HG03520 (cell line): Measurements from ENCODE around the gene FSTL4.
A peak's percentile ranks its signal among the peaks of the same experiment; 100 is the strongest.

Source experiments
- ATAC-seq: cut with Tn5 transposase; IDR thresholded peaks from one replicate; pipeline ENCODE4 v1.9.1; 2021; ENCODE audit warnings: mild to moderate bottlenecking, moderate library complexity; ENCODE audit not compliant: unreplicated experiment

FSTL4 gene

GRCh38 chr5:133307275-133307674 is 305.1 kb downstream of the FSTL4 start:
- peak; percentile 69 for ATAC-seq

GRCh38 chr5:133304707-133305216 is 307.6 kb downstream of the FSTL4 start:
- ATAC-seq = no peak

DNA sequence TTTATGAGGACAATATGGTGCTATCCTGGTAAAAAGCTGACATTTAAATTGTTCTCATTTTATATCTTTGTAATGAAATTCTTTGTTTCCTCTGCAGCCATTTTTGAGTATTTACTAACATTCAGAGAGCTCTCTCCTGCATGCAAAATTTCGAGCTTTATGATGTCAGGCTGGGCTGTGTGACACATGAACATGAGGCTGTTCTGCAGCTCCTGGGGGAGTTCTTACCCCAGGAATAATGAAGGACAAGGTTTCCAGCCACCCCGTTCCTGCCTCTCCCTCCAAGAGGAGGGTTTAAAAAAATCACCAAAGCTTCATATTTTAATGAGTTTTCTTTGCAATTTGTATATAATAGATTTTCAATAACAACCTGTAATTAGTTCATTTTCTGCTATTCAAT is 308.2 kb downstream of the FSTL4 start:
- ATAC-seq = no peak

DNA sequence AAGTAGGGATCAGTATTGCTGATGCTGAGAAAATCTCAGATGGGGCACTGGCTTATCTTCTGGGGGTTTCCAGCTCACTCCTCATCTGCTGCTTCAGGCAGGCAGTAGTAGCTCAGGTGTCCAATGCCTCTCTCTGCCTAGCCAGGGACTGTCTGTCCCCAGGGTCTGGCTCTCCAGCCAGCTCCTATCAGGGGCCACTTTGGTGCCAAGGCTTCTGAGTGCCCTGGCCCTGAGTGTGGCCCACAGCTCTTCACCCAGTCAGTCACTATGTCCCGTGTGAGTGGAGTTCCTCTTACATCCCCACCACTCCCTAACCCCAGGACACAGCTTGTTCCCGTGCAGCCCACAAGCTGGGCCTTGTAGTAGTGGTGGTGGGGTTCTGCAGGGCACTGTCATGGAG is 309.0 kb downstream of the FSTL4 start:
- ATAC-seq = no peak

- ATAC-seq = no peak
Observed at GRCh38 chr5:133299728-133300127, 312.6 kb downstream of the FSTL4 start.

DNA sequence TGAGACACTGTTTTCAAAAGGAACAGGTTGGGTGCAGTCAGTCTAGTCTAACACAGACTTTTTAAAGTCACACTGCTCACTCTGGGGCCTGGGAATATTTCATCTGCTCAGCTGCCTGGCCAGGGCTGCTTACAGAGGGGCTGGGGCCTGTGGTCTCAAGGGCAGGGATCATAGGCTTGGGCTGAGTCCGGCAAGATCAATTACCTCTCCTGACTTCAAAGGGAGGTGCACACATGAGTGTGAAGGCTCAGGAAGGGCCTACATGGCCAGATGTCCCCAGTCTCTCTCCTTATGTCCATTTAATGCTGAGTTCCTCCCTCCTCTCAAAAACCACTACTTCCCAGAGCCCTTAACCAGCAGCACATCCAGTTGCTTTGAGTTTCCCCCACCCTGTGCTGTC is 313.3 kb downstream of the FSTL4 start:
- ATAC-seq = no peak

- ATAC-seq = no peak
Observed at GRCh38 chr5:133298447-133298846, 313.9 kb downstream of the FSTL4 start.

DNA sequence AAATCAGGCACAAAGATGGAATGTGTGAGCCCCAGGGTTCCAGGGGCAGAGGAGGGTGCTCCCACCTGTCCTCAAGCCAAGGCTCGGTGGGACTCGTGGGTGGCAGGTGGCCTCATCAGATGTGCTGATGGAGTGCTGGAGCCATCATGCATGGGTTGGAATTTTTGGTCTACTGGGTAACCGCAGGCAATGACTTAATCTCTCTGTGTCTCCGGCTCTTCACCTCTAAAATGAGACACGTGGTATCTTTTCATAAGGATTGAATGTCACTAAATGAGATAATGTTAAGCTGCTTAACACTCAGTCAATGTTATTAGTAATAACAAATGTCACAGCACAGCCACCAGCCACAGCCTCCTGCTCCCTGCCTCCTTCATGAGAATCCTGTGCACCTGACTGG is 315.0 kb downstream of the FSTL4 start:
- no peak for ATAC-seq

- no peak for ATAC-seq
Observed at GRCh38 chr5:133296624-133297023, 315.7 kb downstream of the FSTL4 start.

DNA sequence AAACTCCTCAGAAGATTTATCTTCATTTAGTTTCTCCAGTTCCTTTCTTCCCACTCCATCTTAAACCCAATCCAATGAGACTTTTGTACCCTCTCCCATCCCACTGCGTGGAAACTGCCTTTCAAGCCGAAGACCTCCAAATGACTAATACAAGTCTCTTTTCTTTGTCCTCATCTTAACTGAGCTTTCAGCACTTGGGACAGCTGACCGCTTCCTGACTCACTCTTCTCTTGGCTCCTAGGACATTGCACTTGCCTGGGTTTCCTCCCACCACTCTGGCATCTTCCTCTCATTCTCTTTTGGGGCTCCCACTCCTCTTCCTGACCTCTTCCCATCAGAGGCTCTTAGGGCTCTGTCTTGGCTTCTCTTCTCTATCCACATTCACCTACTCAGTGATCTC is 316.8 kb downstream of the FSTL4 start:
- ATAC-seq = no peak

DNA sequence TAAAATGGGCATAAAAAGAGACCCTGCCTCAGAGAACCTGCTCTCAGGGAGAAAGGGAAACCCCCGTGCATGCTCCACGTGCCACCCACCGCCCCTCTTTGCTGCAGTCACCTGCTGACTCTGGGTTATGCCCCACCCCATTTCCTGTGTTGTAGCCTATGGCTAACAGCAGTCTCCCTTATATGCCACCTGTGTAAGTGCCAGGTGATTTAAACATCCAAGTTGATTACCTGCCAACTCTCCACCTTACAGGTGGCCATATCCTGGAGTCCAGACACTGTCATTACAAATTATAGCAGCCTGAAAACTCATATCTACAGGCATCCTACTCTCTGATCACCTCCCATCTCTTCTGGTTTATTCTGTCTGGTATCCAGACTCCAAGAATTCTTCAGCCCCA is 318.0 kb downstream of the FSTL4 start:
- no peak for ATAC-seq

DNA sequence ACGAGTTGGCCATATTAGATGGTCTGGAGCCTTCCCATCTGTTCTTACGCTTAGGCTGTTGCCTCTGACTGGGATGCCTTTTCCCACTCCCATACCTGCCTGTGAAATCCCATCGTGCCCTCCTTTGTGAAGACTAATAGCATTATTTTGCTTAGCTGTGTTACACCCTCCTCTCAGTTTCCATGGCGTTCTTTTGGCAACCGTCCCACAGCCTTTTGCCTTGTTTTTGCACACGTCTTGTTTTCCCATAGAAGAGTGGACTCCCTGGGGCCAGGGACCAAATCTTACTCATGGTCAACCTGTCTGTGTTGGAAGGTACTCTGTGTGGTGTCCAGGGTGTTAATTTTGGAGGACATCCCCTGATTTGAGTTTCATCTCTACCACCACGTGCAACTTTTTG is 318.4 kb downstream of the FSTL4 start:
- ATAC-seq = no peak

GRCh38 chr5:133292300-133292699 is 320.0 kb downstream of the FSTL4 start:
- no peak for ATAC-seq

GRCh38 chr5:133291524-133291923 is 320.8 kb downstream of the FSTL4 start:
- ATAC-seq = no peak

GRCh38 chr5:133290669-133291240 is 321.6 kb downstream of the FSTL4 start:
- ATAC-seq = no peak

DNA sequence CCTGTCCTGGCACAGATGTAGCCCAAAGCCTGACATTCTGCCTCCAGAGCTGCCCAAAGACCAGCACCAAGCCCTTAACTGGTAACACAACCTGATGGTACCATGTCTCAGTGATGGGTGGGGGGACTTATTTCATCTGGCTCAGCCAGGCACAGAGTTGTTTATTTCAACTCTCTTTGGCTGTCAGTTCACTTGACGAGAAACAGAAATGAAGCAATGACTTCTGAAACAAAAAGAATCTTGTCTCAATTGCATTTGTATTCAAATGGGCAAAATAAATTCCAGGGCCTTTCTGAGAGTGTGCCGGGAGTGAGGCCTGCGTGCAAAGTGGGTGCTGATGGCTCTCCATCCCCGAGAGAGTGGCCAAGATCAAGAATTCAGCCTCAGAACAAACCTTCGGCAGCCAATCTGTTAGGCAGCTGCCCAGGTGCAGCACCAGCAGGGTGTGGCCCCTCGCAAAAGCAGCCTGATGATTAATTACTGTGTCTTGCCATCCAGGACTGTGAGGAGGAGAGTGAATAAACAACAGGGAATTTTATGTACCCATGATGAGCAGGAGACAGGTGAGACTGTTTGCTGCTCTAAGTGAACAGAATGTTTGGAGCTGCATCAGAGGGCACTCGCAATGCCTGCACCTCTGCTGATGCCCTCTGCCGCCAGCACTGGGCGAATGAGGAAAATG is 322.5 kb downstream of the FSTL4 start:
- ATAC-seq = no peak

DNA sequence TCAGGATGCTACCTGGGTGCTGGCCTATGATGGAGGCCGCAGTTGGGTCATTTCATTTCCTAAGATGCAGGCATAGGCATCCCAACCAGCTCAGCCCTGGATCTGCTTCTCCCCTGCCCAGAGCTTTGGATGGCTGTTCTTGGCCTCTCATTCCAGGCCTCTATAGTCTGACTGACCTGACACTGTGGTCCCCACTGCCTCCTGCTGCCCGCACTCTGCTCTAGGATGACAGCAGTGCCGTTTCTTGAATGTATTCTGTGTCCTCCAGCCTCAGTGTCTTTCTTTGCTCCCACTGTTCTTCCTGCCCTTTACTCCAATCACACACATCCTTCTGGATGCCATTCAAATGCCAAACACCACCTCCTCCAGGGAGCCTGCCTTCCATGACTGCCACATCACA is 324.8 kb downstream of the FSTL4 start:
- no peak for ATAC-seq

- no peak for ATAC-seq
Observed at GRCh38 chr5:133286483-133286882, 325.9 kb downstream of the FSTL4 start.

DNA sequence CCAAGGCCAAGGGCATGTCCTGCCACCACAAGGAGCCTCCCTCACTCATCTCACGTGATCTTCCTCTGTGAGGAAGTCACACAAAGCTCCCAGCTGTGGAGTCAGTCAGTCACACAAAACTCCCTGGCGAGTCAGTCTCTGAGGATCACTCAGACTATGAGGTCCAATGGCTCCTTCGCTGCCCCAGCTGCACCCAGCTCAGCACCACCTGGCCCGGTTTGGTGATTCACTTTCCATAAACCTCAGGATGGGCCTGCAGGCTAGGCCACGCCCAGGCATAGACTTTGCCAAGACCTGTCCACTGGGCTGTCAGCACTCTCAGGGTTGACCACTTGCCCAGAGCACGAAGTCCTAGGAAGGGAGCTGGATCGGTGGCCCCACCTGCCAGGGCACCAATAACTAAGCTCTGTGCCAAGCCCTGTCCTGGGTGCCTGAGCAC is 326.7 kb downstream of the FSTL4 start:
- ATAC-seq = no peak

GRCh38 chr5:133284306-133284705 is 328.0 kb downstream of the FSTL4 start:
- no peak for ATAC-seq

GRCh38 chr5:133278317-133278716 is 334.0 kb downstream of the FSTL4 start:
- ATAC-seq = no peak

DNA sequence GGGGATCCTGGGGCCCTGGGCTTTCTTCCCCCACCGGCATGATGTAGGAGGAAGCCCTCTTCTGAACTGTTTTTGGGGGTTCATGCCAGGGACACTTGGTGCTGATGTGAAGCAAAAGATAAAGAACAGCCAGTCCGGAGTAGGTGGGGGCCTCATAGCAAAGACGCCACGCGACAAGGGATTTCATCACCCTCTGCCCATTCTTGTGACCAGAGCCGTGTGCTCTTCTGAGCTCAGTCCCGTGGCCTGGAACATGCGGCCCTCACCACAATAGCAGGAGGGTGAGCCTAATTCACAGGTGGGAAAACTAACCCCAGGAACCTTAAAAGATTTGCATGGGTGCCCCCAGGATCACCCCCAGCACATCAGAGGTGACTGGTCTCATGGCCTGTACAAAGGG is 334.6 kb downstream of the FSTL4 start:
- ATAC-seq = no peak

DNA sequence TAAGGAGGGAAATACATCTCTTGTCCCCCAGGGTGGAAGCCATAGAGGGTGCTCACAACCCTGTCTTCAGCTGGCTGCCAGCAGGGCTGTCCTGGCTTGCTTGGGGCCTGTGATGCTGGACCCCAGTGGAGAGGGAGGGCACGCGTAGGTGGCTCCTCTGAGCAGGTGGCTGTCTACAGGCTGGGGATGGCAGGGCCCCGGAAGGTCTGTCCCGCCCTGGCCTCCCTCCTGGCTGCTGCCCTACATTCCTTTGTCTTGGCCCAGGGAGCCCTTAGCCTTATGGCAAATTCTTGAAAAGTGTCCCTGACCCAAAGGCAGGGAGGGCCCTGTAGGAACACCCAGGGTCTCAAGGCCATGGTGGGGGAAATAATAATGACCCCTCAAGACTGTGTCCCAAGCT is 336.2 kb downstream of the FSTL4 start:
- no peak for ATAC-seq
